ENCODE results near the gene BMP6.

BMP6 gene

GRCh38 chr6:7721649-7722048 lies 4.2 kb upstream of the BMP6 start:
- DNase-seq = no peak

GRCh38 chr6:7723041-7723447 lies 2.9 kb upstream of the BMP6 start:
- peak; percentile 78 for DNase-seq

GRCh38 chr6:7723554-7723953 lies 2.3 kb upstream of the BMP6 start:
- DNase-seq = no peak

DNA sequence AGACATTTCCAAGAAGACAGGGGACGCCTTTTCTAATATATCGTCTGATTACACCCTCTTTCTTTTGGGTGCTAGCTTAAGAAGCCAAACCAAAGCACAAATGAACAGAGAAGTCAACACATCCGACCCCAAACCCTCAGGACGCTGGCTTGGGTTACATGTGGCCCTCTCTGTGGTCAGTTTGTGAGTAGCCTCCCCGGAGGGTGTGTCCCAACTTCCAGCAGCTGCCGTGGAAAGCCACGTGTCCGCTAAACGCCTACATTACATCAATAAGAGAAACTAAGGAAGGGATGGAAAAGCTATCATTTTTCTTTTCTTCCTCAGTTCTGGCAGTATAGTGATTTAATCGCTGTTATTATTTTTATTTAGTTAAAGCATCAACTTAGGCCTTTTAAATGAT lies 487 bp upstream of the BMP6 start:
- no peak for DNase-seq

DNA sequence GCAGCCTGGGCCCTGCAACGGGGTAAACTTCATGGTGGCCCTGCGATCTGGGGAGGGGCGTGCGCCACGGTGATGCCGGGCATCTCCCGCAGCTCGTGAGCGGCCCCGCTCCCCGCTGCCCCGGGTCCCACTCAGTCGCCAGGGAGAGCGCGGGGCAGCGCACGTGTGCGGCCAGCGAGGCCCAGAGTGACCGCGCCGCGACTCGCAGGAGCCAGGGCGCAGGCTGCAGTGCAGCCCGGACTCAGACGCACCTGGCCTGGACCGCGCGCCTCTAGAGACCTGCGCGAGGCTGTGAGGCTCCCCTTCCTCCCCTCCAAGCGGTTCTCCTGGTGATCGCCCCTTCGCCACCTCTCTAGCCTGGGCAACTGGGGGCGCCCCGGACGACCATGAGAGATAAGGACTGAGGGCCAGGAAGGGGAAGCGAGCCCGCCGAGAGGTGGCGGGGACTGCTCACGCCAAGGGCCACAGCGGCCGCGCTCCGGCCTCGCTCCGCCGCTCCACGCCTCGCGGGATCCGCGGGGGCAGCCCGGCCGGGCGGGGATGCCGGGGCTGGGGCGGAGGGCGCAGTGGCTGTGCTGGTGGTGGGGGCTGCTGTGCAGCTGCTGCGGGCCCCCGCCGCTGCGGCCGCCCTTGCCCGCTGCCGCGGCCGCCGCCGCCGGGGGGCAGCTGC lies 652 bp downstream of the BMP6 start:
- DNase-seq = no peak

DNA sequence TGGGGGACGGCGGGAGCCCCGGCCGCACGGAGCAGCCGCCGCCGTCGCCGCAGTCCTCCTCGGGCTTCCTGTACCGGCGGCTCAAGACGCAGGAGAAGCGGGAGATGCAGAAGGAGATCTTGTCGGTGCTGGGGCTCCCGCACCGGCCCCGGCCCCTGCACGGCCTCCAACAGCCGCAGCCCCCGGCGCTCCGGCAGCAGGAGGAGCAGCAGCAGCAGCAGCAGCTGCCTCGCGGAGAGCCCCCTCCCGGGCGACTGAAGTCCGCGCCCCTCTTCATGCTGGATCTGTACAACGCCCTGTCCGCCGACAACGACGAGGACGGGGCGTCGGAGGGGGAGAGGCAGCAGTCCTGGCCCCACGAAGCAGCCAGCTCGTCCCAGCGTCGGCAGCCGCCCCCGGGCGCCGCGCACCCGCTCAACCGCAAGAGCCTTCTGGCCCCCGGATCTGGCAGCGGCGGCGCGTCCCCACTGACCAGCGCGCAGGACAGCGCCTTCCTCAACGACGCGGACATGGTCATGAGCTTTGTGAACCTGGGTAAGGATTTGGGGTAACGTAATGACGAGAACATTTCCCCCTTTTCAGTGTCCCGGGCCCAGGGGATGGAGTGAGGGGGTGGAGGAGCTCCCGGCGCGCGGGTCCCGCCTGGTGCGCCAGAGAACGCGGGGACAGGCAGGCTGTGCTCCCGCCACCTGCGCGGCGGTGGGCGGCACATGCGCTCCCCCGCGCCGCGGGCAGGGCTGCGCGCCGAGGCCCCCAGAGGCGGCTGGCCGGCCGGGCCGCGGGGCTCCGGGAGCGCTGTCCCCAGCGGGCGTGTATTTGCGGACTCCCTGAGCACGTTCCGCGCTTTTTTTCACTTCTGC lies 1.4 kb downstream of the BMP6 start:
- no peak for DNase-seq

GRCh38 chr6:7727946-7728854 lies 2.3 kb downstream of the BMP6 start:
- peak; percentile 77 for DNase-seq

DNA sequence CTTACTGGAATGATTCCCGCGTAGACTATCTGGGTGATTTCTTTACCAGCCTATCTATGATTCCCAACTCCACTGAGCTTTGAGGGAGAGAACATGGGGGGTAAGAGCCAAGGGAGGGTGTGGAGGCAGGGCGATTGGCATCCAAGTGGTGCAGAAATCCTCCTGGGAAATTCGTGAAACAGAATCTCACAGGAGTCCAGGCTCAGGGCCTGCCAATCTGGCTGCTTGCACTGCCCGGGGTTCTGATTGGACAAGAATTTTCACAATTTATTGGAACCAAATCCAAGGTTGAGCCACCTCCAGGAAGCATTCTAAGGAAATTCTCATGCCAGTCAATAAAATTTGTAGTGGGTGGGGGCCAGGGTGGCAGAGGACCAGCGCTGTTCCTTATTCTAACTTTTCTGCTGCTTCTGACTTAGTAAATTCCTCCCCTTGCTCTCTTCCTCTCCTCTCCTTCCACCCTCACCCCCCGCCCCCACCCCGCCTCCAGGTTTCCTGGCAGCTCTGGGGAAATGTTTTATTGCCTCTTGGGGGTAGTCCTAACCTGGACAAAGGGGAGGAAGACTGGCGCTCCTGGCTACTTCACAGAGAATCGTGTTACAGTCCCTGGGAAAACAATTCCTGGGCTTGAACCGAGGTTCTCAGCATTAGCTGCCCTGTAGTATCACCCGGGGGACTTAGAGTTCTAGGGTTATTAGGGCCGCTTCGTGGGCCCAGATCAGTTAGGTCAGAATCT lies 3.1 kb downstream of the BMP6 start:
- DNase-seq = peak; percentile 29

GRCh38 chr6:7730001-7730783 lies 4.3 kb downstream of the BMP6 start:
- DNase-seq = no peak

DNA sequence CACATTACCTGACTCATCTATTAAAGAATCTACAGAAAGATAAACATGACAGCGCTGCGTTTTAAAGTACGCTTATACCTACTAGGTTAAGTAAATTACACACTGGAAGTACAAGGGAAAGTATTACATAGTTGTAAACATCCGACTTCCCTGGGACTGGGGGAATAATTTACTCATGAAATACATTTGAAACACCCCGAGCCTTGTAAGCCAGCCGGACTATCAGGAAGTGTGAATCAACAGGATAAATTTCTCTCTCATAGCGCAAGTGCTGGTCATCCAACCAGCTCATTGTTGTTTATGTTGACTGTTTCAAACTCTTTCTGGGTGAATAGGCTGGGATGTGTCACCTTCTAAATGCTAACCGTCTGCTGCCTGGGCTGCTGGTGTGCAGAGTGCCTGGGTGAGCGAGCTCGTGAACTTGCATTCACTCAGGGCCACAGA lies 4.9 kb downstream of the BMP6 start:
- no peak for DNase-seq

DNA sequence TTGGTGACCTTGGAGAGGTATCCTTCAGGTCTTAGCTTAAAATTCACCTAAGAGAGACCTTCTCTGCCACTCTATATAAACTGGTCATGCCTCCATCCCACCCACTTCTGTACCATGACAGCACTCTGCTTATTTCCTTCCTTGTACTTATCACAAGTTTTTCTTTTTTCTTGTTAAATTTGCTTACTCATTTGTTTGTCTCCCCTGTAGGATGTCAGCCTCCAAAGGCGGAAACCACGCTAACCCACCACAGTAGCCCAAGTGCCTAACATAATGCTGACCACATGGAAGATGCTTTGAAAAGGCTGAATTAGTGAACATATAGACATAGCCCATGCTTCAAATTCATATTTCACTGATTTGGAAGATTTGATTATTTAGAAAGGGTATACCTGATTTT lies 5.4 kb downstream of the BMP6 start:
- DNase-seq = no peak

DNA sequence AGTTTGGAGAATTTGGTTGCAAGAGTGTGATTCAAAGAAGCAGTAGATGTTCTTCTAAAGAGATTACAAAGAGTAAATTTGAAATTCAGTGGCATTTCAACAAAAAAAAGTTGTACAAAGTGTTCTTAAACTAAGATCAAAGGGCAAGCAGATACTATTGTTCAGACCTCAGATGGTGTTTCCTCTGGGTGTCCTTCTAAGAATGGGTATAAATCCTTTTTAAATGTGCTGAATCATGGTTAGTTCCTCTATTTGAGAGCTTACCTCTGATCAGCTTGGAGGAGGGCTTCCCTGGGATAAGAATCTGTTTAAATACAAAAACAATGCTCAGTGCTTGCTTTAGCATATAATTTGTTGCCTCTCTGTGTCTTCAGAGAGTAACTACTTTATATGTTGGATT lies 6.3 kb downstream of the BMP6 start:
- DNase-seq = no peak

DNA sequence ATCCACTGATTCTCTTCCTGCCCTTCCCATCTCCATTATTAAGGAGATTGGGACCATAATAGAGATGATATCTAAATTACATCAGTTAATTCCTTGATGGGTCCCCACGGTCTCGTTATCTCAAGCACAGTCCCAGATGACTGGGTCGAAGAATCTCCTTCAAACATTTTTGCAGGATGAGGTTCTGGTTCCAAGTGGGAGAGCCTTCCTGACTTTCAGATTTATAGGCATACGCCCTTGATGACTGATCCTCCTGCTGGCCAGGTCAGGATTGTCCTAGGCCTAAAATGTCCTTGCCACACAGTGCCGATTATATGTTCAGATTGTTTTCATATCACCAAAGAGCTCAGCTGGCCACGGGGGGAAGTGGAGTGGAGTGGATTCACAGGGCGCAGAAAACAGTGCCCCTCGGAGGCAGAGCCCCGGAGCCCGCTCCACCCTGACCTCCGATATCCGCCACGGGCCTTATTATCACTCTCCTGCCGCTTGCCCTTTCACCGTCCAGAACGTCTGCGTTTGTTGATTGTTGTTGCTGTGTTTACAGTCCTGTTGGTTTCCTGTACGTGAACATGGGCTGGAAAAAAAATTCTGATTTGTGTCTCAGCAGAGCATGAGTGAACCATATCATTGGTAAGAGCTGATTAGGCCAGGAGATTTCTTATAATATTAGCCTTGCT lies 8.9 kb downstream of the BMP6 start:
- no peak for DNase-seq

GRCh38 chr6:7737106-7737505 lies 11.2 kb downstream of the BMP6 start:
- no peak for DNase-seq

DNA sequence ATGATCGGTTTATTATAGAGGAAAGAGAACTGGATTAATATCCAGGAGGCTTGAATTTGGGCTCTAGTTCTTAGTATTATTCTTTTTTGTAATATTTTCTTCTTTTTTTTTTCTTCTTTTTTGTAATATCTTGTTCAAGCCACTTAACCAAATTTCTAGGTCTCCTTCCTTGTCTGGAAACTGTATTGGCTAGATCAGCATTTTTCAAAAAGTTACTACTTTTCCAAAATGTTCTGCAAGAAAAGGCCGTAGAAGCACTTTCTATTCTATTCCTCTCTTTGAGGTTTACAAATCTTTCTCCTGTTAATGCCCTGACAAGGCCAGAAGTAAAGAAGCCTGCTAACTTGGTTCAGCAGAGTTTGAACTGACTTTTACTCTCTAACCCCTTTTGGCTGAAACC lies 12.0 kb downstream of the BMP6 start:
- DNase-seq = no peak

DNA sequence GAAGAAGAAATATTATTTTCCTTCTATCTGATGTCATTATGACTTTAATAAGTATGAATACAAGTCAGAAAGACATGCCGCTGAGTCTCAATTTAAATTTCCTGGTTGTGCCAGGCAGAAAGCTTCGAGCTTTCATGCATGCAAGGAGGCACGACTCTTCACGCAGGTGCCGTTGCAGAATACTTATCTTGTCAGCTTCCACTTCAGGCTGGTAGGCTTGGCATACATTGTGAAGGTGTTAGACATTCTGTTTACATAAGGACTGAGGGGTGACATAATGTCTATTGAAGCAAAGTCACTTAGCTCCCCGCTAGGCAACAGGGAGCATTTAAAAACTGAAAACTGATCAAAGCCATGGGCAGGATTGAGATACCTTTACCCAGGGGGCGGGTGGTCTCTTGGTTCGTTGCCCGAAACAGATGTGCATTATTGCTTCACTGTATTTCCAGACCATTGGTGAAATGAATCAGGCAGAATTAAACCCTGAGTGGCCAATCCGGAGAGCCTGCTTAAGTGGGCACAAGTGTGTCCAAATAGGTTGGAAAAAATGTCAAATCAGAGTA lies 16.4 kb downstream of the BMP6 start:
- DNase-seq = peak; percentile 96

DNA sequence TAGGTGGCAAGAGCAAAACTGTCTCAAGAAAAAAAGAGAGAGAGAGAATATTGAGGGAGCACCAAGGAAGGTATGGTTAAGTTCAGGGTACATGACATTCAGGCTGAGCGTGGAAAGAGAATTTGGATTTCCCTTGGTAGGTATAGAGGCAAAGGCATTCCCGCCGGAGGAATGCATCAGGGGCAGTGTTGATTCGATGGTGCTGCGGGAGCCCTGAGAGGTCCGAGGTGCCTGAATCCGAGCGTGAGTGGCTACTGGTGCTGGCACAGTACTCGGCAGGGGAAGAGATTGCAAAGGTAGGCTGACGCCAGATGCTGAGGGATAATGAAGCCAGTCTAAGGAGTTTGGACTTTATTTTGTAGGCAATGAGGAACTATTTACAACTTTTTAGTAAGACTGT lies 20.0 kb downstream of the BMP6 start:
- DNase-seq = no peak

GRCh38 chr6:7747016-7747415 lies 21.1 kb downstream of the BMP6 start:
- no peak for DNase-seq

GRCh38 chr6:7747433-7747832 lies 21.5 kb downstream of the BMP6 start:
- no peak for DNase-seq

GRCh38 chr6:7747901-7748504 lies 22.1 kb downstream of the BMP6 start:
- DNase-seq = no peak
